GM13976 (cell line): ENCODE results near the gene TAF3.

ENCODE experiments used
- DNase-seq: peaks from one replicate; pipeline ENCODE4 v3.0.0; 2012; ENCODE audit warnings: low spot score
- CTCF ChIP-seq: IDR thresholded peaks from 2 replicates; pipeline ENCODE4 v1.5.1; 2012; ENCODE audit warnings: borderline replicate concordance, mild to moderate bottlenecking; ENCODE audit not compliant: insufficient read depth; ENCODE audit errors: extremely low read depth, missing control alignments, control extremely low read depth
- in situ Hi-C: fragments of 300-500 bp; cut with MboI; formaldehyde crosslinking; loops from one replicate; pipeline ENCODE4 v1.12.0; 2022; ENCODE audit warnings: low sequenced_read_pairs, mixed read lengths, inconsistent platforms; ENCODE audit not compliant: unreplicated experiment

TAF3 gene

GRCh38 chr10:7853226-7853842, 35.0 kb downstream of the TAF3 start:
- DNase-seq = no peak
- no peak for TF ChIP-seq CTCF
- in situ Hi-C loops = loop anchor here (25.0 kb wide), 1 partner anchor 1359 kb away; no protein-coding TSS in a partner anchor

- no peak for TF ChIP-seq CTCF
- DNase-seq = no peak
- in situ Hi-C loops = loop anchor here (25.0 kb wide), 1 partner anchor 1358 kb away; no protein-coding TSS in a partner anchor
Measured at GRCh38 chr10:7853890-7854289, 35.6 kb downstream of the TAF3 start.

GRCh38 chr10:7855205-7855604, 36.9 kb downstream of the TAF3 start:
- no peak for DNase-seq
- in situ Hi-C loops = loop anchor here (25.0 kb wide), 1 partner anchor 1357 kb away; no protein-coding TSS in a partner anchor
- no peak for TF ChIP-seq CTCF

- TF ChIP-seq CTCF = no peak
- in situ Hi-C loops = loop anchor here (25.0 kb wide), 1 partner anchor 1356 kb away; no protein-coding TSS in a partner anchor
- no peak for DNase-seq
Measured at GRCh38 chr10:7856678-7857077, 38.4 kb downstream of the TAF3 start.

GRCh38 chr10:7857262-7857661, 39.0 kb downstream of the TAF3 start:
- no peak for TF ChIP-seq CTCF
- in situ Hi-C loops = loop anchor here (25.0 kb wide), 1 partner anchor 1355 kb away; no protein-coding TSS in a partner anchor
- no peak for DNase-seq

- no peak for TF ChIP-seq CTCF
- in situ Hi-C loops = loop anchor here (25.0 kb wide), 1 partner anchor 1351 kb away; no protein-coding TSS in a partner anchor
- no peak for DNase-seq
Measured at GRCh38 chr10:7861509-7862120, 43.3 kb downstream of the TAF3 start.

- no peak for TF ChIP-seq CTCF
- in situ Hi-C loops = loop anchor here (25.0 kb wide), 1 partner anchor 1350 kb away; no protein-coding TSS in a partner anchor
- no peak for DNase-seq
Measured at GRCh38 chr10:7862121-7862514, 43.8 kb downstream of the TAF3 start.
